Stimulated activated CD8-positive, alpha-beta memory T cell treated with anti-CD3 and anti-CD28 coated beads, Interleukin-15, amount 100 ng/mL, for 1 hour (primary cell): ENCODE results near the gene DENND2C.

Experiments
- DNase-seq: peaks from one replicate; pipeline ENCODE4 v3.0.0-alpha.2; 2020; ENCODE audit warnings: low read depth

The DENND2C gene

DNA sequence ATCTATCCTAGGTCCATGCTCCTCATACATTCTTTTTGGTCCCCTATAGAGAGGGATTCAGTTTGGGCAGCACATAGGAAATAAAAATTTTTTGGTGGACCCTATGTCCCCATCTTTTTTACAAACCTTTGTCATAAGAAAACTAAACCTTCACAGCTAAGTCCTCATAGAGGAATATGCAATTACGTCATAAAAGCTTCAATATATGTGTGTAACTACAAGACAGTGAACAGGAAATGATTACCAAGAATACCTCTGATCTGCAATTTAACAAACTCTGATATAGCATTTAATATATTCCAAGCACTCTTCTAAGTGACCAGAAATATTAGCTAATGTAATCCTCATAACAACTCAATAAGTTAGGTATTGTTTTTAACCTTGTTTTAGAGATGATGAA lies 6.3 kb upstream of the DENND2C start:
- no peak for DNase-seq

DNA sequence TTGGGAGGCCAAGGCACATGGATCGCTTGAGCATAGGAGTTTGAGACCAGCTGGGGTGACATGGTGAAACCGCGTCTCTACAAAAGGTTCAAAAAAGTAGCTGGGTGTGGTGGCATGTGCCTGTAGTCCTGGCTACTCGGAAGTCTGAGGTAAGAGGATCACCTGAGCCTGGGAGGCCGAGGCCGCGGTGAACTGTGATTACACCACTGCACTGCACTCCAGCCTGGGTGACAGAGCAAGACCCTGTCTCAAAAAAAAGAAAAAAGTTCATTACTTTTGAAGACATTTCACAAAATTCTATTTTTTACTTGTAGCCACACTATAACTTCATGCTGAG lies 2.1 kb upstream of the DENND2C start:
- no peak for DNase-seq

DNA sequence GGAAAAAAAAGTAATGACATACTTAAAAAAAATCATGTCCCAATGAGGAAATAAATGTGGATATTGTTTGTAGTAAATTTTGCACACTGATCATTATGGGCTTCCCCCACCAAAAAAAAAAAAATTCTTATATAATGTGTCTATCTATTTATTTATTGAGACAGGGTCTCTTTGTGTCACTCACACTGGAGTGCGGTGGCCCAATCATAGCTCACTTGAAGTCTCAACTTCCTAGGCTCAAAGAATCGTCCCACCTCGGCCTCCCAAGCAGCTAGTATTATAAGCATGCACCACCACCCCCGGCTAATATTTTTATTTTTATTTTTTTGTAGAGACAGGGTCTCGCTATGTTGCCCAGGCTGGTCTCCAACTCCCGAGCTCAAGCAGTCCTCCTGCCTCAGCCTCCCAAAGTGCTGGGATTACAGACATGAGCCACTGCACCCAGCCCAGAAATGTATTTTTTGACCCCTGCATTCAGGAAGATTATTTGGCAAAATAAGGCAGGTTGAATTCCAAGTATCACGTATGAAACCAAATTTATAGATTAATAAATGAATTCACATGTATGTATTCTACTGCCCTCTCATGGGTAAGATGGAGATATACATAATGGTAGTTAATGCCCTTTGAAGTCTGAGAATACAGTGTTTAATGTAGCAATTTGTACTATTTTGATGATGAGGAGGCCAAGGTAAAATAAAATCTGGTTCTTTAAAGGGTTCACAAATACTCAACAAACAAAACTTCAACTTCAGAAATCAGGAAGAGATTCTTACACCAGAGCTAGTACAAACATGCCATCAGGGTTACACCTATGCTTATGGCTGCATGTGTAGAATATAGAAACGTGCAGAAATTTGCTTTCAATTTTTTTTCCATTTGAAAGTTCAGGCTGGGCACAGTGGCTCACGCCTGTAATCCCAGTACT lies 1.4 kb upstream of the DENND2C start:
- no peak for DNase-seq

- DNase-seq, result peak; percentile 78
Observed at GRCh38 chr1:114670083-114671010, 498 bp upstream of the DENND2C start.

DNA sequence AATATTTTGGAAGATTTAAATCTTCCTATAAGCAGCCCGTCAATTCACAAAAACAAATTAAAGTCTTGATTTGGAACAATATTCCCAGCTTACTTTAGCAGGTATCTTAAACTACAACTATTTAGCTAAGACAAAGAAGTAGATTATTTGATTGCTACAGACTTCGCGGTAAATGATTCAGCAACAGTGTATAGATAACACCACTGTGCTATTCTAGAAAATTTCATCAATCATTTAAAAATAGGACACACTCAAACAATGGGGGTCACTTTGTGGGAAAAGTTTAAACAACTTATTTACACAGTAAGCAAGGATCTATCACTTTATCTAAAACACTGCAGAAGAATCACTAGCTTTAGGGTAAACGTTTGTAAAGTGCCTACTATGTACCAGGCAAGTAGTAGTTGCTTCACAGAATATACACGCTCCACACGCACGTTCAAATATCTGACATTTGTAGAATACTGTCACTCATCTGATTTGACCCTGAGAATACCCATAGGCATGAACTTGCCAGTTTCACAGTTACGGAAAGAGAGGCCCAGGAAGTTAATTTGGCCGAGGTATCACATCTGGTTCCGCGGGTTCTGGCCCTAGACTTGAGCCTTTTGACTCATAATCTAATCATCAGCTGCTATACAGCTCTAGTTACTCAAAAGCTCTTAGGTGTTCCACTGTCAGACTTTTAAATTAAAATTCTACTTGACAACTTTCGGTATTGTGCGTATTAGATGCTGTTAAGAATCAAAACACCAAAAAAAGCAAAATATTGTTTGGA lies 876 bp downstream of the DENND2C start:
- no peak for DNase-seq

- no peak for DNase-seq
Observed at GRCh38 chr1:114668373-114668772, 1.5 kb downstream of the DENND2C start.

DNA sequence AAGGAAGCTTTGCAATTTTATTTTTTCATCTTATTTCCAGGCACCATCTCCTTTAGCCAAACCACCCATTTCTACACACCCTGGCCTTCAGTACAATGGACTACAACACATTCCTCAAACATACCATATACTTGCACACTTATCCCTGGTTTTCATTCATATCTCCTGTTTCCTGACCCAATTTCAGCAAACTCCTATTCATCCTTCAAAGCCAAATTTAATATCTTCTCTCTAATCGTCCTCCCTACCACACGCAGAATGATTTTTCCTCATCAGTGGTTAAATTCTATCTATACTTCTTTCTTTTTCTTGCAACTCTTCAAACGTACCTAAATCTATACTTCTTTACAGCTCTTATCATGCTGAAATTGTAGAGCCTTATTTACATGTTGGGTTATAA lies 2.9 kb downstream of the DENND2C start:
- DNase-seq, result no peak

DNA sequence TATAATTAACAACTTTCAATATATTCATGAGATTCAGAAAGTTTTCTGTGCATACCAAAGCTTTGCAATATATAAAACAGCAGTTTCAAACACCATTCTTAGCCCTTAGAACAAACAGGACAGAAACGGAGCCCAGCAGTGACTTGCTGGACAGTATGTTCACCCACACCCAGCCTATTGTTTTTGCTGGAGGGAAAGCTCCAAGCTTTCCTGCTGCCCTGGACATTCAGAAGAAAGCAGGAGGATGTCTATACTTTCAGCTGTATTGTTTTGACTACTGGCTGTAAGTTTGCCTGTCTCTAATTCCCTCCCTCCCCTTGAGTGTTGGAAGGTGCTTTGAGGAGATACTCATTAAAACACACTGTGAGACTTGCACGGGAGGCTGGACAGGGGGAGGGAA lies 9.6 kb downstream of the DENND2C start:
- DNase-seq, result no peak

- DNase-seq, result no peak
Observed at GRCh38 chr1:114651893-114652292, 18.0 kb downstream of the DENND2C start.

- no peak for DNase-seq
Observed at GRCh38 chr1:114648503-114648902, 21.3 kb downstream of the DENND2C start.

DNA sequence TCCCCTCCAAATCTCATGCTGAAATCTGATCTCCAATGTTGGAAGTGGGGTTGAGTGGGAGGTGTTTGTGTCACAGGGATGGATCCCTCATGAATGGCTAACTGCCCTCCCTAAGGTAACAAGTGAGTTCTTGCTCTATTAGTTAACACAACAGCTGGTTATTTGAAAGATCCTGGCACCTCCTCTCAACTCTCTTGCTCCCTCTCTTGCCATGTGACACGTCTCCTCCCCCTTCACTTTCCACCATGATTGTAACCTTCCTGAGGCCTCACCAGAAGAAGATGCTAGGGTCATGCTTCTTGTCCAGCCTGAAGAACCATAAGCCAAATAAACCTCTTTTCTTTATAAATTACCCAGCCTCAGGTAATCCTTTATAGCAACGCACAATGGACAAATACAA lies 28.5 kb downstream of the DENND2C start:
- DNase-seq, result no peak

DNA sequence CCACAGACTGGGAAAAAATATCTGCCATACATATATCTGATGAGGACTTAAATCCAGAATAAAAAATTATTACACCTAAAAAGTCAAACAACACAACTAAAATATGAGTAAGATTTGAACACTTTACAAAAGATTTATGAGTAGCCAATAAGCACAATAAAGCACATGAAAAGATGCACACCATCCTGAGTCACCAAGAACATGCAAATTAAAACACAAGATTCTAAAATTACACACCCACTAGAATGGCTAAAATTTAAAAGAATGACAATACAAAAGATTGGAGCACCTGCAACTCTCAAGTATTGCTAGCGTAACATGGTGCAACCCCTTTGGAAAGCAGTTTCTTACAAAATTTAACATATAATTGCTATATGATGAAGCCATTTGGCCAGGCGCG lies 30.9 kb downstream of the DENND2C start:
- no peak for DNase-seq

- no peak for DNase-seq
Observed at GRCh38 chr1:114632427-114632826, 37.4 kb downstream of the DENND2C start.

DNA sequence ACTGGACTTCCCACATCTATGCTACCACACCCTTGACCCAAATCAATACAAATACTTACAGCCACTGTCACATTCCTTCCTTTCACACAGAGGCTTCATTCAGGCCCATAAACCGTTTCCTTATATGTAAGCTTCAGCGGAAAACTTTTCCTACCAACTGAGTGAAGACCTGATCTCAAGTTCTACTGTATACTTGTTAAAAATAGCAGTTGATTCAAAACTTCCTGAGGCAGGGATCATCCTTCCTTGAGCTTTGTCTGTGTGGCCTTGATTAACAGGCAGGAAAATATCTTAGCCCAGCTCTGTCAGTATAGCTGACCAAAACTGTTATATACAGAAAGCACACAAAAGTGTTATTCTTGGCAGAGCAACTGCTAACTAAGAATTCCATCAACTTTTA lies 42.7 kb downstream of the DENND2C start:
- no peak for DNase-seq

DNA sequence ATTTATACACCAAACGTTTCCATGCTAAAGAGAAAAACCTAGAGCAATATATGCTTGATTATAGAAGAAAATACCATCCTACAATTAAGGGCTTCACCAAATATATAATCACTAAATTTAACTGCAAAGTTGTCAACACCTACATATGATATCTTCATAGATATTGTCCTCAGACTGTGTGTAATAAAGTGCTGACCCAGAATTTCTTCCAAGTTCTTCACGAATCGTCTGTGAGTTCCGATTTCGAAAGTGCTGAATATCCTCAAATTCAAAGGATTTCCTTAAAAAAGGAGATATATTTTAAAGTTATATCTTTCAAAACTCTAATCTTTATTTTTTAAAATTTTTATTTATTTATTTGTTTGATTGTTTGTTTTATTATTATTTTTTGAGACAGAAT lies 46.5 kb downstream of the DENND2C start:
- DNase-seq, result no peak

GRCh38 chr1:114620419-114620818 lies 49.4 kb downstream of the DENND2C start:
- DNase-seq, result no peak

DNA sequence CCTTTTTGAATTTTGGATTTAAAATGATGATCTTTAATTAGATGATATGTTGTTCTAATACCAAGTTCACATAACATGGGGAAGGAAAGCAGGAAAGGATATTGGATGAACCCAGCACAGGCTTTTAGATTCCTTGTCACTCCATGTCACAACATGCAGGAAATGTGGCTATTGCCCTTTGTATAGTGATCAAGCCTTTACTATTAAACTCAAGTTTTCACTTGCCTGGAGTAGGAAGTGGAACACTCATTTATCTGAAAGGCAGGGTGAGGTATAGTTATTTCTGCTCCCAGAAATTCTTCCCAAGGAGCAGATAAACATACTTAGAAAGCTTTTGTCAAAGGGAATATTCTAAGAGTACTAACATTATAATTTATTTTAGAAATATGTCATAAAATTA lies 51.2 kb downstream of the DENND2C start:
- no peak for DNase-seq

- no peak for DNase-seq
Observed at GRCh38 chr1:114610546-114611245, 59.2 kb downstream of the DENND2C start.

DNA sequence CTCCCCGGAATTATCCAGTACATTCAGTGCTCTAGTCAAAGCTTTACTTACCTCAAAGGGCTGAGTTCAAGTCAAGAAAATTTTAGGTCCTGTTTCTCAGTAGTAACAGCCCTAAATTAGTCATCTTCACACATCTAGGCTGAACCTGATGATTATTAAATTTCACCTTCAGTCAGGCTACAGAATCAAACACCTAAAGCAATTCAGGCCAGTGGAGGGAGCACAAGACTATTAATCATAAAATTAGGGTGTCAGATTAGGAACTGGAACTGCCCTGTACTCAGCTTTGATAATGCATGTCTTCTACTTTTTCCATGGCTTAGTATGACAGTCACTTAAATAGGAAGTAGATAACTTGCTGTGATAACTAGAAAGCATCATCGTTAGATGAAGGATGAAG lies 60.0 kb downstream of the DENND2C start:
- no peak for DNase-seq

- no peak for DNase-seq
Observed at GRCh38 chr1:114609026-114609425, 60.8 kb downstream of the DENND2C start.

DNA sequence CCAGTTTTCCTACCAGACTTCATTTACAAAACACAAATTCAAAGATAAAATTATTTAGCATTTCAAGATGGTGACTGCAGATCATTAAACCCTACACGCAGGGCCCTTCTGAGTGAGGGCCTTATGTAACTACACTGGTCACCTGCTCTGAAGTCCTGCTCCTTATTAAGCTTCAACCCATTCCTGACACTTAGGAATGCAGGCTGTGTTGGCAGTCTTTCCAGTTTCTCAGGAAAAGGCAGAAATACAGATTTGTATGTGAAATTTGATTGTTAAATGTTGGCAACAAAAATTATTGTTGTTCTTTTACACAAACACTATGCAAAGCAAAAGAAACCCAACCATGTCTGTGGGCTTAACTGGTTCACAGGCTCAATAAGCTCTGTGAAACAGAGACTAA lies 62.6 kb downstream of the DENND2C start:
- DNase-seq, result no peak

- DNase-seq, result no peak
Observed at GRCh38 chr1:114597949-114598348, 71.9 kb downstream of the DENND2C start.
